GM23338 (cell line): ENCODE measurements around the gene TMPRSS9. TPM values are rescaled to one million over a fixed set of nuclear protein-coding genes. Genes with fewer than 3 reads are reported as not detected.

Source experiments
- ATAC-seq: fragments of 200-7000 bp; cut with Tn5 transposase; 3 replicates; pipeline ENCODE4 v1.9.1; 2020
- DNase-seq: peaks from one replicate; pipeline ENCODE4 v3.0.0-alpha.2; 2015; ENCODE audit warnings: low spot score
- H2AFZ ChIP-seq: fragments of 200-600 bp; sonication (generic); 2 replicates; pipeline ENCODE4 v1.8.0; 2016; ENCODE audit warnings: antibody characterized with exemption, mild to moderate bottlenecking, moderate library complexity
- H3F3A ChIP-seq: fragments of 200-600 bp; sonication (generic); replicated peaks from 2 replicates; pipeline ENCODE4 v1.8.0; 2017; ENCODE audit warnings: antibody characterized with exemption, mixed run types, low read depth
- H3K27ac ChIP-seq: fragments of 200-600 bp; sonication (generic); 2 replicates; pipeline ENCODE4 v1.6.1; 2016; ENCODE audit warnings: low read depth
- H3K27me3 ChIP-seq: fragments of 200-600 bp; sonication (generic); 2 replicates; pipeline ENCODE4 v1.8.0; 2016; ENCODE audit warnings: mild to moderate bottlenecking, mixed run types, moderate library complexity; ENCODE audit not compliant: insufficient read depth
- H3K36me3 ChIP-seq: fragments of 200-600 bp; sonication (generic); 2 replicates; pipeline ENCODE4 v1.8.0; 2016; ENCODE audit warnings: mild to moderate bottlenecking; ENCODE audit not compliant: insufficient read depth
- H3K4me1 ChIP-seq: fragments of 200-600 bp; sonication (generic); 2 replicates; pipeline ENCODE4 v1.8.0; 2016; ENCODE audit warnings: mild to moderate bottlenecking, moderate library complexity; ENCODE audit not compliant: insufficient read depth
- H3K4me2 ChIP-seq: fragments of 200-600 bp; sonication (generic); 2 replicates; pipeline ENCODE4 v1.7.1; 2017; ENCODE audit warnings: mixed run types
- H3K4me3 ChIP-seq: fragments of 200-600 bp; sonication (generic); 2 replicates; pipeline ENCODE4 v1.6.1; 2016; ENCODE audit warnings: mixed run types
- H3K79me2 ChIP-seq: fragments of 200-600 bp; sonication (generic); replicated peaks from 2 replicates; pipeline ENCODE4 v1.8.0; 2017; ENCODE audit warnings: mild to moderate bottlenecking; ENCODE audit not compliant: insufficient read depth
- H3K9me2 ChIP-seq: fragments of 200-600 bp; sonication (generic); 2 replicates; pipeline ENCODE4 v1.8.0; 2017; ENCODE audit not compliant: insufficient read depth
- H4K20me1 ChIP-seq: fragments of 200-600 bp; sonication (generic); replicated peaks from 2 replicates; pipeline ENCODE4 v1.8.0; 2017; ENCODE audit warnings: mild to moderate bottlenecking; ENCODE audit not compliant: insufficient read depth
- H3K27ac Mint-ChIP-seq: 2 replicates; pipeline ENCODE4 v1.8.0; 2020; ENCODE audit warnings: inconsistent platforms, mild to moderate bottlenecking, moderate library complexity, mixed read lengths
- H3K27me3 Mint-ChIP-seq: 3 replicates; pipeline ENCODE4 v1.8.0; 2022; ENCODE audit warnings: low read depth, mild to moderate bottlenecking, moderate library complexity, mixed read lengths, inconsistent platforms; ENCODE audit not compliant: insufficient read depth, poor library complexity
- H3K36me3 Mint-ChIP-seq: 3 replicates; pipeline ENCODE4 v1.8.0; 2021; ENCODE audit warnings: low read depth, mild to moderate bottlenecking, inconsistent platforms, moderate library complexity, mixed read lengths
- H3K4me1 Mint-ChIP-seq: 3 replicates; pipeline ENCODE4 v1.8.0; 2020; ENCODE audit warnings: mild to moderate bottlenecking, inconsistent platforms, mixed read lengths
- H3K4me3 Mint-ChIP-seq: 3 replicates; pipeline ENCODE4 v1.8.0; 2021; ENCODE audit warnings: moderate library complexity, mild to moderate bottlenecking, inconsistent platforms, mixed read lengths
- H3K9me3 Mint-ChIP-seq: 3 replicates; pipeline ENCODE4 v1.8.0; 2020; ENCODE audit warnings: moderate library complexity, mild to moderate bottlenecking, inconsistent platforms, mixed read lengths
- EZH2 ChIP-seq: fragments of 200-600 bp; sonication (generic); IDR thresholded peaks from one replicate; pipeline ENCODE4 v1.8.0; 2017; ENCODE audit warnings: antibody characterized with exemption, mild to moderate bottlenecking, low read depth; ENCODE audit not compliant: unreplicated experiment
- EZH2phosphoT487 ChIP-seq: fragments of 200-600 bp; sonication (generic); IDR thresholded peaks from one replicate; pipeline ENCODE4 v1.8.1; 2018; ENCODE audit warnings: antibody characterized with exemption; ENCODE audit not compliant: unreplicated experiment
- NANOG ChIP-seq: IDR thresholded peaks from 2 replicates; pipeline ENCODE4 v1.6.1; 2016; ENCODE audit warnings: antibody characterized with exemption, borderline replicate concordance
- ZNF114 ChIP-seq: fragments of 250-450 bp; sonication (Bioruptor Pico); IDR thresholded peaks from 2 replicates; pipeline ENCODE4 v1.5.0; 2020; ENCODE audit warnings: mild to moderate bottlenecking, moderate library complexity
- polyA plus RNA-seq: library from polyadenylated mRNA; unstranded; fragments of >200 nt; fragmentation: Nextera tagmentation; extraction: Ambion mirVana; gene quantifications from 2 replicates; pipeline ENCODE4 v1.2.1, GENCODE V29; 2016
- total RNA-seq: library from RNA; depleted of rRNA; stranded (reverse); fragments of >200 nt; shearing (Covaris generic); gene quantifications from 2 replicates; pipeline ENCODE4 v1.2.3, GENCODE V29; 2014
- TF ChIP-seq, protein P1 (sequence below): fragments of 250-450 bp; sonication (Bioruptor Pico); IDR thresholded peaks from 2 replicates; pipeline ENCODE4 v1.5.0; 2020; ENCODE audit warnings: mild to moderate bottlenecking, moderate library complexity
- TF ChIP-seq, protein P2 (sequence below): IDR thresholded peaks from 2 replicates; pipeline ENCODE4 v1.6.1; 2016; ENCODE audit warnings: antibody characterized with exemption

The TMPRSS9 gene
- total and polyA plus RNA-seq, 2 experiments from 2014 or later, result 0.05 to 0.28 TPM

DNA sequence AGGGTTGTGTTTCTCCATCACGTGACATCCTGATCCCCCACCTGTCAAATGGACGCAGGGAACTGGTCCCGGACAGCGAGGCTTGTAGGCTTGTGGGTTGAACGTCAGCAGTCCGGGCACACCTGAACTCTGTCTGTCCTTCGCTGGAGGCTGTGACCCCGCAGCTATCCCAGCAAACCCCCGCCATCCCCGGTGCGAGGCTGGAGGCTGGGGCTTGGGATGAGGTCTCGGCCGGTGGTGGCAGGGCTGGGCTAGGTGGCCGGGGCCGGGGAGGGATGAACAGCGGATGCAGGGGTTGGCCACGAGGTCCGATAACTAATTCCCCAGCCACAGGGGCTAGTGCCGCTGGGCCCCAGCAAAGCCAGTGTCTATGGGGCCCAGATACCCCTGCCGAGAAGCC is 40.5 kb upstream of the TMPRSS9 start (continued):
- TF ChIP-seq, protein P1, sequence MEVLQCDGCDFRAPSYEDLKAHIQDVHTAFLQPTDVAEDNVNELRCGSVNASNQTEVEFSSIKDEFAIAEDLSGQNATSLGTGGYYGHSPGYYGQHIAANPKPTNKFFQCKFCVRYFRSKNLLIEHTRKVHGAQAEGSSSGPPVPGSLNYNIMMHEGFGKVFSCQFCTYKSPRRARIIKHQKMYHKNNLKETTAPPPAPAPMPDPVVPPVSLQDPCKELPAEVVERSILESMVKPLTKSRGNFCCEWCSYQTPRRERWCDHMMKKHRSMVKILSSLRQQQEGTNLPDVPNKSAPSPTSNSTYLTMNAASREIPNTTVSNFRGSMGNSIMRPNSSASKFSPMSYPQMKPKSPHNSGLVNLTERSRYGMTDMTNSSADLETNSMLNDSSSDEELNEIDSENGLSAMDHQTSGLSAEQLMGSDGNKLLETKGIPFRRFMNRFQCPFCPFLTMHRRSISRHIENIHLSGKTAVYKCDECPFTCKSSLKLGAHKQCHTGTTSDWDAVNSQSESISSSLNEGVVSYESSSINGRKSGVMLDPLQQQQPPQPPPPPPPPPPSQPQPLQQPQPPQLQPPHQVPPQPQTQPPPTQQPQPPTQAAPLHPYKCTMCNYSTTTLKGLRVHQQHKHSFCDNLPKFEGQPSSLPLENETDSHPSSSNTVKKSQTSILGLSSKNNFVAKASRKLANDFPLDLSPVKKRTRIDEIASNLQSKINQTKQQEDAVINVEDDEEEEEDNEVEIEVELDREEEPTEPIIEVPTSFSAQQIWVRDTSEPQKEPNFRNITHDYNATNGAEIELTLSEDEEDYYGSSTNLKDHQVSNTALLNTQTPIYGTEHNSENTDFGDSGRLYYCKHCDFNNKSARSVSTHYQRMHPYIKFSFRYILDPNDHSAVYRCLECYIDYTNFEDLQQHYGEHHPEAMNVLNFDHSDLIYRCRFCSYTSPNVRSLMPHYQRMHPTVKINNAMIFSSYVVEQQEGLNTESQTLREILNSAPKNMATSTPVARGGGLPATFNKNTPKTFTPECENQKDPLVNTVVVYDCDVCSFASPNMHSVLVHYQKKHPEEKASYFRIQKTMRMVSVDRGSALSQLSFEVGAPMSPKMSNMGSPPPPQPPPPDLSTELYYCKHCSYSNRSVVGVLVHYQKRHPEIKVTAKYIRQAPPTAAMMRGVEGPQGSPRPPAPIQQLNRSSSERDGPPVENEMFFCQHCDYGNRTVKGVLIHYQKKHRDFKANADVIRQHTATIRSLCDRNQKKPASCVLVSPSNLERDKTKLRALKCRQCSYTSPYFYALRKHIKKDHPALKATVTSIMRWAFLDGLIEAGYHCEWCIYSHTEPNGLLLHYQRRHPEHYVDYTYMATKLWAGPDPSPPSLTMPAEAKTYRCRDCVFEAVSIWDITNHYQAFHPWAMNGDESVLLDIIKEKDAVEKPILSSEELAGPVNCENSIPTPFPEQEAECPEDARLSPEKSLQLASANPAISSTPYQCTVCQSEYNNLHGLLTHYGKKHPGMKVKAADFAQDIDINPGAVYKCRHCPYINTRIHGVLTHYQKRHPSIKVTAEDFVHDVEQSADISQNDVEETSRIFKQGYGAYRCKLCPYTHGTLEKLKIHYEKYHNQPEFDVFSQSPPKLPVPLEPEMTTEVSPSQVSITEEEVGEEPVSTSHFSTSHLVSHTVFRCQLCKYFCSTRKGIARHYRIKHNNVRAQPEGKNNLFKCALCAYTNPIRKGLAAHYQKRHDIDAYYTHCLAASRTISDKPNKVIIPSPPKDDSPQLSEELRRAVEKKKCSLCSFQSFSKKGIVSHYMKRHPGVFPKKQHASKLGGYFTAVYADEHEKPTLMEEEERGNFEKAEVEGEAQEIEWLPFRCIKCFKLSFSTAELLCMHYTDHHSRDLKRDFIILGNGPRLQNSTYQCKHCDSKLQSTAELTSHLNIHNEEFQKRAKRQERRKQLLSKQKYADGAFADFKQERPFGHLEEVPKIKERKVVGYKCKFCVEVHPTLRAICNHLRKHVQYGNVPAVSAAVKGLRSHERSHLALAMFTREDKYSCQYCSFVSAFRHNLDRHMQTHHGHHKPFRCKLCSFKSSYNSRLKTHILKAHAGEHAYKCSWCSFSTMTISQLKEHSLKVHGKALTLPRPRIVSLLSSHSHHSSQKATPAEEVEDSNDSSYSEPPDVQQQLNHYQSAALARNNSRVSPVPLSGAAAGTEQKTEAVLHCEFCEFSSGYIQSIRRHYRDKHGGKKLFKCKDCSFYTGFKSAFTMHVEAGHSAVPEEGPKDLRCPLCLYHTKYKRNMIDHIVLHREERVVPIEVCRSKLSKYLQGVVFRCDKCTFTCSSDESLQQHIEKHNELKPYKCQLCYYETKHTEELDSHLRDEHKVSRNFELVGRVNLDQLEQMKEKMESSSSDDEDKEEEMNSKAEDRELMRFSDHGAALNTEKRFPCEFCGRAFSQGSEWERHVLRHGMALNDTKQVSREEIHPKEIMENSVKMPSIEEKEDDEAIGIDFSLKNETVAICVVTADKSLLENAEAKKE, result no peak
- TF ChIP-seq, protein P2, sequence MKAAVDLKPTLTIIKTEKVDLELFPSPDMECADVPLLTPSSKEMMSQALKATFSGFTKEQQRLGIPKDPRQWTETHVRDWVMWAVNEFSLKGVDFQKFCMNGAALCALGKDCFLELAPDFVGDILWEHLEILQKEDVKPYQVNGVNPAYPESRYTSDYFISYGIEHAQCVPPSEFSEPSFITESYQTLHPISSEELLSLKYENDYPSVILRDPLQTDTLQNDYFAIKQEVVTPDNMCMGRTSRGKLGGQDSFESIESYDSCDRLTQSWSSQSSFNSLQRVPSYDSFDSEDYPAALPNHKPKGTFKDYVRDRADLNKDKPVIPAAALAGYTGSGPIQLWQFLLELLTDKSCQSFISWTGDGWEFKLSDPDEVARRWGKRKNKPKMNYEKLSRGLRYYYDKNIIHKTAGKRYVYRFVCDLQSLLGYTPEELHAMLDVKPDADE, result no peak
- TF ChIP-seq ZNF114 (CRISPR knock-in tag) (no peak), EZH2phosphoT487 (no peak), EZH2 (no peak)

DNA sequence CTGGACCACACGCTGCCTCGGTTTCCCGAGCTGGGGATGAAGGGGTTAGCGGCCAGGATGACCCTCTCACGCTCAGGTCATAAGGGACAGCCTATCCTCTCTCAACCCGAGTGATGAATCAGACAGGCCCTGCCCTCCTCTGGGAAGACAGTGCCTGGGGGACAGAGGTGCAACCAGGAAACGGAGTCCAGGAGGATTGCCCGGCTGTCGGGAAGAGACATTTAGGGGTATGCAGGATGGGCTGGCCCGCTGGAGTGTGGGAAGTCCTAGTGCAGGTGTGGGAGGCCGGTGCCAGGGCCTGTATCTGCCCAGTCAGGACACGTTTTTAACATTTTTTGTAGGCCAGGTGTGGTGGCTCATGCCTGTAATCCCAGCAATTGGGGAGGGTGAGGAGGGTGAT is 40.0 kb upstream of the TMPRSS9 start:
- Histone ChIP-seq H3K79me2 (no peaks in the 10 kb centered on the region), H3F3A (no peaks in the 10 kb centered on the region), H2AFZ (no peak overlapping the region), H3K4me1 (no peaks in the 10 kb centered on the region), H3K4me3 (no peak overlapping the region), H3K4me2 (no peak overlapping the region), H3K9me2 (no peaks in the 10 kb centered on the region), H4K20me1 (no peaks in the 10 kb centered on the region; the same call in 1 of the 2 replicates), H3K27ac (no peak overlapping the region), H3K27me3 (no peaks in the 10 kb centered on the region), H3K36me3 (no peaks in the 10 kb centered on the region)
- no peak overlapping the region for H3K4me3 Mint-ChIP-seq
- ATAC-seq, result no peak
- H3K4me1 Mint-ChIP-seq, result no peaks in the 10 kb centered on the region; the same call in 2 of the 3 replicates
- H3K9me3 Mint-ChIP-seq, result peaks cover 4% of the 10 kb centered on the region; the same call in 1 of the 3 replicates
- H3K27ac Mint-ChIP-seq, result no peak overlapping the region
- peaks cover 12% of the 10 kb centered on the region for H3K36me3 Mint-ChIP-seq
- peaks cover 8% of the 10 kb centered on the region for H3K27me3 Mint-ChIP-seq
- DNase-seq, result no peak
- no peak for TF ChIP-seq NANOG
- TF ChIP-seq, protein P1, result no peak
